ENCODE measurements around the gene MARCHF9.

MARCHF9 gene

DNA sequence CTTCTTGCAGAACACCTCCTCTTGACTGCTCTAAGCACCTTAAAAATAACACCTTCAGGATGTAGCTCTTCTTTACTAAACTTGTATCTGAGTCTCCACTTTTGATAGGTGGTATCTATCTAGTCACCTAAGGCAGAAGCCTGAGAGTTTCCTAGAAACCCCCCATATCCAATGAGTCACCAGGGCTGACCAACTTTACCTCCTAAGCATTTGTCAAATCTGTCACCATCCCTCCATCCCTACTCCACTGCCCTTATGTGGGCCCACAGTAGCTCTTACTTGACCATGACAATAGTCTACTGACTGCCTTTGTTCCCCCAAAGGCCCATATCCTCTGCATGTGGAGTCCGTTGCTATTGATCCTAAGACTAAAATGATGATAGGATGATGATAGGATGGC is 47.7 kb downstream of the MARCHF9 start:
- Histone ChIP-seq H3K27me3 (ENCODE audit: insufficient read depth, low read length) (no peaks in the 10 kb centered on the region), H2AFZ (ENCODE audit: low read depth, low read length) (no peak overlapping the region), H3K9me3 (ENCODE audit: low read length) (no peaks in the 10 kb centered on the region), H3K4me3 (ENCODE audit: low read length) (no peak overlapping the region), H3K36me3 (ENCODE audit: insufficient read depth, low read length) (peaks cover 44% of the 10 kb centered on the region), H3K4me1 (ENCODE audit: insufficient read depth, low read length) (no peaks in the 10 kb centered on the region)

DNA sequence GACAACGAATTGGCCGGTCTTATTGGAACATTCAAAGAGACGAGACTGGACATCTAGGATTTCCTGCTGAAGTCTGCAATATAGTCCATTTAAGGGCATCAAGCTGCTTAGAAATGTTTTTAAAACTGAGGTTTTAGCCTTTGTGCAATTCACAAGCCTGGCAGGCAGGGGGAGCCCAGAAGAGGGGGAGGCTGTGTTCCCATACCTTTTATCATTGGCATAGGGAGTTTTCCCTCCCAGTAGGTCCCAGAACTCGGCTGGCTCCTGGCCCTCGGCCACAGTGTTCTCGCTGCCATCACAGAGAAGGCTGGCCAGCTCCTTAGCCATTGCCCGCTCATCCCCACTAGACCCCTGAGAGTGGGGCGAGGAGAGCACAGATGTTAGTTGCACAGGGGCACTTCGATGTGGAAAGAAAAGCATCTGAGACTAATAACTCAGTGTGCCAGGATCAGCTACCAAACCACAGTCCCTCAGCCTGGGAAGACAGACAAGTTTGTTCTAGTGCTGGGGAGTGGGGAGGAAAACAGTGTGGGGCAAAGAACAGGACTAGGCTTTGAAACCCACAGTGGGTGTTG is 48.5 kb downstream of the MARCHF9 start:
- Histone ChIP-seq H3K4me1 (ENCODE audit: insufficient read depth, low read length) (no peaks in the 10 kb centered on the region), H3K27me3 (ENCODE audit: insufficient read depth, low read length) (no peaks in the 10 kb centered on the region), H3K4me3 (ENCODE audit: low read length) (no peak overlapping the region), H3K36me3 (ENCODE audit: insufficient read depth, low read length) (peaks cover 46% of the 10 kb centered on the region), H2AFZ (ENCODE audit: low read depth, low read length) (no peak overlapping the region), H3K9me3 (ENCODE audit: low read length) (no peaks in the 10 kb centered on the region)

DNA sequence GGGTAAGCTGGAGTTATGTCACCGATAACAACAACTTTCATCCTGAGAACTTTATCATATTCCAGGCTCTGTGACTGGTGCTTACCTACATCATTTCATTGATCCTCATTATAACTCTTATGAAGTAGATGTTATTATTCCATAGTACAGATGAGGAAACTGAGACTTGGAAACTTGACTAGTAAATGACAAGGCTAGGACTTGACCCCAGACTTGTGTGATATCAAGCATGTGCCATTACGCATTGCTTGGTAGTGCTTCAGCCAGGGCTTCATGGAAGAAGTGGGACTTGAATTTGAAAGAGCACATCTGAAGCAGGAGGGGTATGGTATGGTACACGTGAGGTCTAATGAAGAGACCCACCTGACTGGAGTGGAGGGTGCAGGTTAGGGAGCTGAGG is 51.8 kb downstream of the MARCHF9 start:
- Histone ChIP-seq H3K9me3 (ENCODE audit: low read length) (no peaks in the 10 kb centered on the region), H3K4me3 (ENCODE audit: low read length) (no peak overlapping the region), H3K36me3 (ENCODE audit: insufficient read depth, low read length) (peaks cover 47% of the 10 kb centered on the region), H3K4me1 (ENCODE audit: insufficient read depth, low read length) (no peaks in the 10 kb centered on the region), H2AFZ (ENCODE audit: low read depth, low read length) (no peak overlapping the region), H3K27me3 (ENCODE audit: insufficient read depth, low read length) (no peaks in the 10 kb centered on the region)

DNA sequence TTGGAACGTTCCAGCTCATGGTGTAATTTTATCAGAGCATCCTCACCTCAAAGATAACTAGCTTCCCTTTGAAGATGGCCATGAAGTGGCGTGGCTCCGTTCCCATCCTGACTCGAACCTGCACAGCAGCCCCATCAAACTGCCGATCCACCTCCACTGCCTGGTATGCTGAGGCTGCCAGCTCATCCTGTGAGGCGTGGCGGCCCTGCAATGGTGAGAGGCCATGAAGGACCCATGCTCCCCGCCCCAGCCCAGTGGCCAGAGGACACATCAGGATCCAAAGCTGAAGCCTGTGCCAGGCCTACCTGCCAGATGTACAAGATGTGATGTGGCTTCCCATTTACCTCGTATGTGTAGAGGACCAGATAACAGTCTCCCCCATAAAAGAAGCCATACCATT is 52.4 kb downstream of the MARCHF9 start:
- H3K4me1 ChIP-seq (ENCODE audit: insufficient read depth, low read length): no peaks in the 10 kb centered on the region
- no peak overlapping the region for H2AFZ ChIP-seq (ENCODE audit: low read depth, low read length)
- peaks cover 41% of the 10 kb centered on the region for H3K36me3 ChIP-seq (ENCODE audit: insufficient read depth, low read length)
- H3K4me3 ChIP-seq (ENCODE audit: low read length): no peak overlapping the region
- no peaks in the 10 kb centered on the region for H3K9me3 ChIP-seq (ENCODE audit: low read length)
- H3K27me3 ChIP-seq (ENCODE audit: insufficient read depth, low read length): no peaks in the 10 kb centered on the region

DNA sequence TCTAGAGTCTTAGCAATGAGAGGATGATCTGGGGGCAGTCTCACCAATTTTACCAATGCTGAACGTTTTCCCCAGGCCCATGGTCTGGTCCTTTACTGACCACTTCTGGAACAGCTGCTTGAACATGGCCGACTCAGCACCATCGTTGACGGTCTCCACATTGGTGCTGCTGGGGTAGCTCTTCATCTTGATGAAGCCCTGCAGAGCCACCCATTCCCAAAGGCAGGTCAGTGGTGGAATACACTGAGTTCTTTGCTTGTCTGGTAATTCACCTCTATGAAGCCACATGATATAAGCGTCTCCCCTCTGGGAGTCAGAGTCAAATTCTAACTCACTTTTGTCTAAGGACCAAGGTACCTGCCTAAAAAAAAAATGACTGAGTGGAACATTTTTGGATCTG is 53.4 kb downstream of the MARCHF9 start:
- peaks cover 43% of the 10 kb centered on the region for H3K36me3 ChIP-seq (ENCODE audit: insufficient read depth, low read length)

DNA sequence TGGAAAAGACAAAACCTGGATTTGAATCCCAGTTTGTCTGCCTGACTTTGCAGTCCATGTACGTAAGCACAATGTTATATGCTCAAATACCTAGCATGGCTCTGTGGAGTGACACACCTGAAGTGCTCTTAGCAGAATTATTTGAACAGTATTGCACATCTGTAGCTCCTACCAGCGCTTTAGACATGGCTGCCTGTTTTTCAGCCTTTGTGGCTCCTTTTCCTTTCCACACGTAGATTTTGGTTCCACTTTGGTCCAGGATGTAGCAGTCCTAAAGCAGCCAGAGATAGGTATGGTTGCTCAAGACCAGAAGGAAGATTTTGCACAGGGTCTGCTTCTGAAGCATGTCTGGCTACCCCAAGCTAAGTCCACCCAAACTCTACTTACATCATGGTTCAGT is 54.5 kb downstream of the MARCHF9 start:
- peaks cover 39% of the 10 kb centered on the region for H3K36me3 ChIP-seq (ENCODE audit: insufficient read depth, low read length)
- no peaks in the 10 kb centered on the region for H3K4me1 ChIP-seq (ENCODE audit: insufficient read depth, low read length)
- no peak overlapping the region for H3K4me3 ChIP-seq (ENCODE audit: low read length)
- H3K27me3 ChIP-seq (ENCODE audit: insufficient read depth, low read length): no peaks in the 10 kb centered on the region
- no peaks in the 10 kb centered on the region for H3K9me3 ChIP-seq (ENCODE audit: low read length)
- H2AFZ ChIP-seq (ENCODE audit: low read depth, low read length): no peak overlapping the region

More for the DNA sequence above, 53.4 kb downstream of the MARCHF9 start:
- Histone ChIP-seq H3K9me3 (ENCODE audit: low read length) (no peaks in the 10 kb centered on the region), H3K4me1 (ENCODE audit: insufficient read depth, low read length) (no peaks in the 10 kb centered on the region), H3K4me3 (ENCODE audit: low read length) (no peak overlapping the region), H3K27me3 (ENCODE audit: insufficient read depth, low read length) (no peaks in the 10 kb centered on the region), H2AFZ (ENCODE audit: low read depth, low read length) (no peak overlapping the region)

Measured in neuron (in vitro differentiated cells).